Parathyroid adenoma (tissue), 2 donors: ENCODE data around the gene BCR.

Experiments
- H2AFZ ChIP-seq: fragments of 300-600 bp; sonication (generic); one replicate; pipeline ENCODE4 v1.7.0; 2017; ENCODE audit warnings: antibody characterized with exemption, mild to moderate bottlenecking
- H3K27ac ChIP-seq: fragments of 300-600 bp; sonication (generic); one replicate; pipeline ENCODE4 v1.7.0; 2017
- H3K27me3 ChIP-seq: fragments of 300-600 bp; sonication (generic); one replicate; pipeline ENCODE4 v1.7.0; 2017; ENCODE audit warnings: low read length; ENCODE audit not compliant: control insufficient read depth, insufficient read depth
- H3K36me3 ChIP-seq: fragments of 300-600 bp; sonication (generic); one replicate; pipeline ENCODE4 v1.7.0; 2017; ENCODE audit warnings: low read length; ENCODE audit not compliant: control insufficient read depth, insufficient read depth
- H3K4me1 ChIP-seq: fragments of 300-600 bp; sonication (generic); one replicate; pipeline ENCODE4 v1.7.0; 2017; ENCODE audit warnings: control low read depth
- H3K4me2 ChIP-seq: fragments of 300-600 bp; sonication (generic); one replicate; pipeline ENCODE4 v1.7.0; 2017; ENCODE audit warnings: low read length
- H3K4me3 ChIP-seq: fragments of 300-600 bp; sonication (generic); one replicate; pipeline ENCODE4 v1.7.0; 2017; ENCODE audit warnings: low read depth, low read length
- H3K79me2 ChIP-seq: fragments of 300-600 bp; sonication (generic); one replicate; pipeline ENCODE4 v1.7.0; 2017; ENCODE audit warnings: control low read depth
- H3K9ac ChIP-seq: fragments of 300-600 bp; sonication (generic); one replicate; pipeline ENCODE4 v1.7.0; 2017; ENCODE audit warnings: mild to moderate bottlenecking
- H3K9me3 ChIP-seq: fragments of 300-600 bp; sonication (generic); one replicate; pipeline ENCODE4 v1.7.0; 2017; ENCODE audit warnings: low read length; ENCODE audit not compliant: control insufficient read depth
- TF ChIP-seq, protein P1 (sequence below): fragments of 300-600 bp; sonication (generic); IDR thresholded peaks from one replicate; pipeline ENCODE4 v1.7.0; 2017; ENCODE audit warnings: antibody characterized with exemption, mild to moderate bottlenecking
- donor health status: primary hyperparathyroidism.

The BCR gene

DNA sequence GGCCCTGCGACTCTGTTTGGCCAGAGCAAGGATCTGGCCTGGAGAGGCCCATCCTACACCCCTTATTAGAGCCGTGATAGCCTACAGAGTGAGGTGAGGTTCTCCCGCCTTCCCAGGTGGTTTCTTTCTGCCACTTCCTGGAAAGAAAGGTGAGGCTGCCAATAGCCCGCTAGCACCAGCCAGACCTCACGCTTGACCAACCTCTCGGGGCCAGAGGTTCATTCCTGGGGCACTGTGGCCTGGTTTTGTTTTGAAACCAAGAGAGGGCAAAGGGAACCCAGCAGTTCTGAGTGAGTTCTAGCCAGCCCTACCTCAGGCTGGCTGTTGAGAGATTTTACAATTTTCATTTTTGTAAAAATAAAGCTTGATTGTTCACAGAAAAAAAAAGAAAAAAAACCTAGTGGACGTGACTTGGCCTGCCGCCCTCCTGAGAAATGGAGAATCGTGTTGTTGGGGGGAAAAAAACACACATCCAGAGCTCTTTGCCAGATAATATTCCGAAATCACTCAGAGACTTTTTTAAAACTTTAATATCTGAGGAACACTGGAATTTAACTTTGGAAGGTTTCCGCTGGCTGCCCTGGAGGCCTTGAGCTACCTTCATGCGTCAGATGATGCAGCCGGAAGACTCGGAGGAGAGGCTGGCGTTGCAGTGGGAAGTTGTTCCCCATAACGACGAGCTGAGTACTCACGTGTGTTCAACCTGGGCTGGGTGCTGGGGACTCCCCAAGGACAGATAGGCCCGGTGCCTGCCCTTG is 84.5 kb downstream of the BCR start:
- no peak overlapping the region for H3K4me3 ChIP-seq
- no peak overlapping the region for H2AFZ ChIP-seq
- H3K27me3 ChIP-seq, result no peaks in the 10 kb centered on the region
- no peaks in the 10 kb centered on the region for H3K4me1 ChIP-seq
- no peaks in the 10 kb centered on the region for H3K36me3 ChIP-seq
- no peak overlapping the region for H3K9ac ChIP-seq
- no peaks in the 10 kb centered on the region for H3K9me3 ChIP-seq
- no peaks in the 10 kb centered on the region for H3K79me2 ChIP-seq
- H3K27ac ChIP-seq, result no peak overlapping the region
- no peak overlapping the region for H3K4me2 ChIP-seq
- TF ChIP-seq, protein P1, sequence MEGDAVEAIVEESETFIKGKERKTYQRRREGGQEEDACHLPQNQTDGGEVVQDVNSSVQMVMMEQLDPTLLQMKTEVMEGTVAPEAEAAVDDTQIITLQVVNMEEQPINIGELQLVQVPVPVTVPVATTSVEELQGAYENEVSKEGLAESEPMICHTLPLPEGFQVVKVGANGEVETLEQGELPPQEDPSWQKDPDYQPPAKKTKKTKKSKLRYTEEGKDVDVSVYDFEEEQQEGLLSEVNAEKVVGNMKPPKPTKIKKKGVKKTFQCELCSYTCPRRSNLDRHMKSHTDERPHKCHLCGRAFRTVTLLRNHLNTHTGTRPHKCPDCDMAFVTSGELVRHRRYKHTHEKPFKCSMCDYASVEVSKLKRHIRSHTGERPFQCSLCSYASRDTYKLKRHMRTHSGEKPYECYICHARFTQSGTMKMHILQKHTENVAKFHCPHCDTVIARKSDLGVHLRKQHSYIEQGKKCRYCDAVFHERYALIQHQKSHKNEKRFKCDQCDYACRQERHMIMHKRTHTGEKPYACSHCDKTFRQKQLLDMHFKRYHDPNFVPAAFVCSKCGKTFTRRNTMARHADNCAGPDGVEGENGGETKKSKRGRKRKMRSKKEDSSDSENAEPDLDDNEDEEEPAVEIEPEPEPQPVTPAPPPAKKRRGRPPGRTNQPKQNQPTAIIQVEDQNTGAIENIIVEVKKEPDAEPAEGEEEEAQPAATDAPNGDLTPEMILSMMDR, result no peak

DNA sequence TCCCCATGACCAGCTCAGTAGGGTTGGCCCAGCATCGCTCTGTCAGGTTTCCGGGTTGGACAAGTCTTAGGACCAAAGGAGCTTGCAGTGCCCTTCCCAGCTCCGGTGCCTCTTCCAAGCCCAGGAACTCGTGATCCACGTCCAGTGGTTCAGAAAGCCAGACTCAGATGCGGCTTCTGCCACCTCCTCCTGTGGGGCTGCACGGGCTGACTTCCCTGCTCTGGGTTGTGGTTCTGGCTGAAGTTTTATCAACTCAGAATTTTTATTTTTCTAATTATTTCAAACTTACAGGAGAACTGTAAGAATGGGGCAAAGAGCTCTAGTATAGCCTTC is 85.0 kb downstream of the BCR start:
- Histone ChIP-seq H3K36me3 (no peaks in the 10 kb centered on the region), H3K27me3 (no peaks in the 10 kb centered on the region), H3K79me2 (no peaks in the 10 kb centered on the region), H3K4me2 (no peak overlapping the region), H3K9me3 (no peaks in the 10 kb centered on the region), H3K27ac (no peak overlapping the region), H3K4me3 (no peak overlapping the region), H3K4me1 (no peaks in the 10 kb centered on the region), H2AFZ (no peak overlapping the region), H3K9ac (no peak overlapping the region)
- TF ChIP-seq, protein P1, result no peak

DNA sequence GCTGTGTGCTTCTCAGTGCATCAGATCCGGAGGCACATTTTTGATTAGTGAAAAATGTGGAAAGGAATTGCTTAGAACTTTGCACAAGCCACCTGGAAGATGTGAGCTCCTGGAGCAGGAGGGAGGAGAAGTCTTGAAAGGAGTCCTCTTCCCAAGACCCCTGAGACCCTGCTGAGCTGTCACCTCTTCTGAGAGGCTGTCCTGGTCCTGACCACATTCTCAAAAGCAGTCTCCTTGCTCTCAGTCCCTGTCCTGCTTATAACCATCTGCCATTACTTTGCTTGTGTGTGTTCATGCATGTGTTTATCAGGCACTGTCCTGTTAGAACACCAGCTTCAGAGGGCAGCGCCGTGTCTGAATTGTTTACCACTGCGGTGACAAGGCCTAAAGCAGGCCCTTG is 86.5 kb downstream of the BCR start:
- Histone ChIP-seq H3K27ac (no peak overlapping the region), H2AFZ (no peak overlapping the region), H3K9me3 (no peaks in the 10 kb centered on the region), H3K36me3 (no peaks in the 10 kb centered on the region), H3K79me2 (no peaks in the 10 kb centered on the region), H3K27me3 (no peaks in the 10 kb centered on the region), H3K4me2 (no peak overlapping the region), H3K4me3 (no peak overlapping the region), H3K9ac (no peak overlapping the region), H3K4me1 (no peaks in the 10 kb centered on the region)
- TF ChIP-seq, protein P1, result no peak

DNA sequence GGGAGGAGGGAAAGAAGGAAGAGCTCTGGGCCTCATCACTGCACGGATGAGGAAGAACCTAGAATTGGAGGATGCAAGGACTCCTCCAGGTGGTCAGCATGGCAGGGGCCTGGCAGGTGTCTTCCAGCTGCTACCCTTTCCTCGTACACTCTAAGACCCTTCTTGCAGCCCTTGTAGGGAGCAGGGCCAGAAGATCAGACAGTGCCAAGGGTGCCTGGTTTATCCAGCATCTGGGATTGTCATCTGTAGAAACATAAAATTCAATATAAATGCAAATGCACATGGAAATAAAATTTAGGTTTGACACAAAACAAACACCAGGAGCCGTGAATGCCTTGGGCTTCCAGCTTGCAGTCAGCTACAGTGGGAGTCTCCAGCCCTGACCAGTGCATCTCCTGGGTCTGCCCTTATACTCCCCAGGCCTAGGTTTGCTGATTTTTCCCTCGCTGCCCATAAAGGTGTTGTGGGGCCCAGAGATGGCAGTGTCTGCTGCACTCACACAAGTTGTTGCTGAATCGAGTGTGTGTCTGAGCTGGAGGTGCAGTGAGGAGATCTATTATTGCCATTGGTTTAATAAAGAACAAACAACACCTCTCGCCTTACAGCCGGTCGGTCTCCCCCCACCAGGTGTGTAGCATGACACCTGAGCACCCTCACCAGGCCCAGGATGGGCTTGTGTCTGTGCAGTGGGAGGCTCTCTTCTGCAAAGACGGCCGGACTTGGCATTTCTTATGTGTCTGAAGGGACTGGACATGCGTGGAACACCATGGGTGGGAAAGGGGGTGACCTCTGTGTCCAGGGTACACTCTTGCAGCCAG is 87.1 kb downstream of the BCR start:
- Histone ChIP-seq H3K9me3 (no peaks in the 10 kb centered on the region), H3K36me3 (no peaks in the 10 kb centered on the region), H3K79me2 (no peaks in the 10 kb centered on the region), H2AFZ (no peak overlapping the region), H3K27ac (no peak overlapping the region), H3K4me1 (no peaks in the 10 kb centered on the region), H3K27me3 (no peaks in the 10 kb centered on the region), H3K9ac (no peak overlapping the region), H3K4me3 (no peak overlapping the region), H3K4me2 (no peak overlapping the region)
- TF ChIP-seq, protein P1, result no peak
